GM12891 (cell line): ENCODE data around the gene ENTHD1.

ENCODE experiments used
- POLR2AphosphoS5 ChIP-seq: IDR thresholded peaks from 2 replicates; pipeline ENCODE4 v1.6.1; 2011; ENCODE audit warnings: low read depth, low read length, control low read depth
- SPI1 ChIP-seq: IDR thresholded peaks from 2 replicates; pipeline ENCODE4 v1.6.1; 2011; ENCODE audit warnings: low read depth, low read length, control low read depth
- TAF1 ChIP-seq: IDR thresholded peaks from 2 replicates; pipeline ENCODE4 v1.6.1; 2011; ENCODE audit warnings: low read depth, low read length, control low read depth

DNA sequence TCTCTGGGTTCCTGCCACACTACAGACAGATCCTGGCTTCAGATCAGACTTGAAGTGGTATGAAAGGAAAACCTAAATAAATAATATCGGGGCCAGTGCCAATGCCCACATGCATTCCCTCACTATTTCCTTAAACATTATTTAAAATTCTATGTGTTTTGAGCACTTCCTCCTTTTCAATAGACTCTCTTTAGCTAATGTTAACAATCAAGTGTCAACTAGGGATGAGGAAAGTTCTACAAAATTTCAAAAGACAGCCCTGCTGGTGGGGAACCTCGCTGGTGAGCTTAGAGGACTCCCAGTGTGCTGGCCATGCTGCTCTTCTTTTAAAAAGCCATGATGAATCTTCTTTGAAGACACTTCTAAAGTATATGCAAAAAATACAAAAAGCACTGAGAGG lies 87.5 kb downstream of the ENTHD1 start:
- TF ChIP-seq POLR2AphosphoS5 (no peak), TAF1 (no peak), SPI1 (no peak; the same call in 1 of the 2 replicates)
